HG02884 (cell line): ENCODE measurements around the gene SBK3.

ENCODE experiments used
- ATAC-seq: cut with Tn5 transposase; IDR thresholded peaks from one replicate; pipeline ENCODE4 v1.9.1; 2021; ENCODE audit warnings: mild to moderate bottlenecking, moderate library complexity; ENCODE audit not compliant: unreplicated experiment

SBK3 gene

GRCh38 chr19:55493052-55493644 is 52.2 kb downstream of the SBK3 start:
- ATAC-seq, result no peak

- ATAC-seq, result no peak
Observed at GRCh38 chr19:55492362-55492944, 52.9 kb downstream of the SBK3 start.

- no peak for ATAC-seq
Observed at GRCh38 chr19:55491546-55492360, 53.6 kb downstream of the SBK3 start.
